Neural progenitor cell (in vitro differentiated cells): Measurements from ENCODE around the gene NAPB.

Experiments used
- EZH2 ChIP-seq: fragments of 200-600 bp; sonication (generic); IDR thresholded peaks from 2 replicates; pipeline ENCODE4 v1.6.1; 2017; ENCODE audit warnings: antibody characterized with exemption, mild to moderate bottlenecking, moderate library complexity
- TF ChIP-seq, protein P1 (sequence below): fragments of 200-600 bp; sonication (generic); IDR thresholded peaks from 2 replicates; pipeline ENCODE4 v1.5.1; 2017; ENCODE audit warnings: antibody characterized with exemption, mild to moderate bottlenecking

DNA sequence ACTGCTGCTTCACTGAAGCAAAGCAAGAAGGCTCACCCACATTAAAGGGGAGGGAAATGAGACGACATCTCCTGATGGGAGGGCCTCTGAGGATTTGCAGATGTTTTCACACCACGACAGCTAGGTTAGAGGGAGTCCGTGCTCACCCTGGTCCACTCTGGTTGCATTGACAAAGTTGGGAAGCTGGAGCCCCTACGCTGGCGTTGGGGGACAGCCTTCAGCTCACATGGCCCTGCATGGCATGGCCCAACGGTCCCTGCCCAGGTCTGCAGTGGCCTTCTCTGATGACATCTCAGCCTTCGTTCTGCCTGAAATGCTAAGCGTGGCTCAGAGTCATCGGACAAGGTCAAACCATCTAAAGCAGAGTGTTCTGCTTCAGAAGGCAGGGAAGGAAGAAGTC lies 3.8 kb upstream of the NAPB start:
- no peak for TF ChIP-seq EZH2
- TF ChIP-seq, protein P1, sequence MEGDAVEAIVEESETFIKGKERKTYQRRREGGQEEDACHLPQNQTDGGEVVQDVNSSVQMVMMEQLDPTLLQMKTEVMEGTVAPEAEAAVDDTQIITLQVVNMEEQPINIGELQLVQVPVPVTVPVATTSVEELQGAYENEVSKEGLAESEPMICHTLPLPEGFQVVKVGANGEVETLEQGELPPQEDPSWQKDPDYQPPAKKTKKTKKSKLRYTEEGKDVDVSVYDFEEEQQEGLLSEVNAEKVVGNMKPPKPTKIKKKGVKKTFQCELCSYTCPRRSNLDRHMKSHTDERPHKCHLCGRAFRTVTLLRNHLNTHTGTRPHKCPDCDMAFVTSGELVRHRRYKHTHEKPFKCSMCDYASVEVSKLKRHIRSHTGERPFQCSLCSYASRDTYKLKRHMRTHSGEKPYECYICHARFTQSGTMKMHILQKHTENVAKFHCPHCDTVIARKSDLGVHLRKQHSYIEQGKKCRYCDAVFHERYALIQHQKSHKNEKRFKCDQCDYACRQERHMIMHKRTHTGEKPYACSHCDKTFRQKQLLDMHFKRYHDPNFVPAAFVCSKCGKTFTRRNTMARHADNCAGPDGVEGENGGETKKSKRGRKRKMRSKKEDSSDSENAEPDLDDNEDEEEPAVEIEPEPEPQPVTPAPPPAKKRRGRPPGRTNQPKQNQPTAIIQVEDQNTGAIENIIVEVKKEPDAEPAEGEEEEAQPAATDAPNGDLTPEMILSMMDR = no peak
